Neural cell (in vitro differentiated cells): Measurements from ENCODE around the gene FOXL3. TPM values are rescaled to one million over a fixed set of nuclear protein-coding genes. Genes with fewer than 3 reads are reported as not detected.

Experiments used
- H2AFZ ChIP-seq: fragments of 200-600, 300-800 bp; sonication (generic), shearing (Covaris generic); 2 replicates; pipeline ENCODE4 v1.6.0; 2014; ENCODE audit warnings: low read depth, mild to moderate bottlenecking, antibody characterized with exemption, low read length, moderate library complexity
- H3F3A ChIP-seq: fragments of 200-600 bp; shearing (Covaris generic); 2 replicates; pipeline ENCODE4 v1.6.1; 2016; ENCODE audit warnings: mild to moderate bottlenecking, moderate library complexity, mixed read lengths, antibody characterized with exemption, low read length; ENCODE audit not compliant: insufficient read depth, poor library complexity, severe bottlenecking
- H3K27ac ChIP-seq: fragments of 200-600, 300-800 bp; sonication (generic), shearing (Covaris generic); 2 replicates; pipeline ENCODE4 v1.5.1; 2014; ENCODE audit warnings: mild to moderate bottlenecking, low read length, moderate library complexity
- H3K27me3 ChIP-seq: fragments of 300-800, 200-600 bp; sonication (generic), shearing (Covaris generic); 2 replicates; pipeline ENCODE4 v1.6.0; 2014; ENCODE audit warnings: mild to moderate bottlenecking, low read depth, low read length, moderate library complexity; ENCODE audit not compliant: insufficient read depth
- H3K36me3 ChIP-seq: fragments of 300-800, 200-600 bp; sonication (generic), shearing (Covaris generic); 2 replicates; pipeline ENCODE4 v1.5.1; 2014; ENCODE audit warnings: mild to moderate bottlenecking, antibody characterized with exemption, low read length, moderate library complexity; ENCODE audit not compliant: insufficient read depth
- H3K4me2 ChIP-seq: fragments of 300-800, 200-600 bp; sonication (generic), shearing (Covaris generic); 2 replicates; pipeline ENCODE4 v1.6.0; 2014; ENCODE audit warnings: mild to moderate bottlenecking, low read length
- H3K4me3 ChIP-seq: fragments of 300-800, 200-600 bp; sonication (generic), shearing (Covaris generic); 2 replicates; pipeline ENCODE4 v1.5.1; 2014; ENCODE audit warnings: mild to moderate bottlenecking, low read length, moderate library complexity
- H3K79me2 ChIP-seq: fragments of 200-600 bp; shearing (Covaris generic); replicated peaks from 2 replicates; pipeline ENCODE4 v1.6.0; 2014; ENCODE audit warnings: mild to moderate bottlenecking, low read length, moderate library complexity; ENCODE audit not compliant: insufficient read depth
- H3K9ac ChIP-seq: fragments of 300-800, 200-600 bp; sonication (generic), shearing (Covaris generic); 2 replicates; pipeline ENCODE4 v1.6.1; 2016; ENCODE audit warnings: mild to moderate bottlenecking, low read length, mixed read lengths
- H3K9me2 ChIP-seq: fragments of 200-600 bp; shearing (Covaris generic); 2 replicates; pipeline ENCODE4 v1.6.1; 2016; ENCODE audit warnings: mild to moderate bottlenecking, low read length, mixed read lengths; ENCODE audit not compliant: insufficient read depth
- H3K9me3 ChIP-seq: fragments of 200-600, 300-800 bp; sonication (generic), shearing (Covaris generic); 2 replicates; pipeline ENCODE4 v1.6.1; 2016; ENCODE audit warnings: mild to moderate bottlenecking, mixed run types, low read length, moderate library complexity, mixed read lengths
- H4K20me1 ChIP-seq: fragments of 200-600 bp; shearing (Covaris generic); 2 replicates; pipeline ENCODE4 v1.6.1; 2016; ENCODE audit warnings: mild to moderate bottlenecking, mixed run types; ENCODE audit not compliant: insufficient read depth
- EP300 ChIP-seq: fragments of 450-650 bp; conservative IDR thresholded peaks from 2 replicates; pipeline ENCODE4 v1.6.1; 2014; ENCODE audit warnings: antibody characterized with exemption, mild to moderate bottlenecking, moderate library complexity; ENCODE audit not compliant: poor library complexity, severe bottlenecking
- EZH2 ChIP-seq: fragments of 200-600, 300-800 bp; shearing (Covaris generic), sonication (generic); IDR thresholded peaks from 2 replicates; pipeline ENCODE4 v1.6.1; 2014; ENCODE audit warnings: antibody characterized with exemption, low read length, borderline replicate concordance, mild to moderate bottlenecking; ENCODE audit not compliant: insufficient read depth, poor library complexity, severe bottlenecking
- MXI1 ChIP-seq: fragments of 450-650 bp; conservative IDR thresholded peaks from 2 replicates; pipeline ENCODE4 v1.6.1; 2014; ENCODE audit warnings: antibody characterized with exemption, mild to moderate bottlenecking; ENCODE audit not compliant: poor library complexity, severe bottlenecking
- POLR2AphosphoS5 ChIP-seq: IDR thresholded peaks from 2 replicates; pipeline ENCODE4 v1.6.1; 2012
- RAD21 ChIP-seq: fragments of 450-650 bp; conservative IDR thresholded peaks from 2 replicates; pipeline ENCODE4 v1.6.1; 2014; ENCODE audit warnings: antibody characterized with exemption, mild to moderate bottlenecking, moderate library complexity
- SMC3 ChIP-seq: fragments of 450-650 bp; conservative IDR thresholded peaks from 2 replicates; pipeline ENCODE4 v1.6.1; 2014; ENCODE audit warnings: antibody characterized with exemption, mild to moderate bottlenecking, moderate library complexity; ENCODE audit not compliant: poor library complexity
- TAF1 ChIP-seq: IDR thresholded peaks from 2 replicates; pipeline ENCODE4 v1.6.1; 2012; ENCODE audit warnings: low read depth
- polyA plus RNA-seq: library from polyadenylated mRNA; depleted of rRNA; stranded (reverse); fragments of >200 nt; gene quantifications from 2 replicates; pipeline ENCODE4 v1.2.3, GENCODE V29; 2014
- TF ChIP-seq, protein P1 (sequence below): fragments of 450-650 bp; IDR thresholded peaks from 2 replicates; pipeline ENCODE4 v1.5.1; 2014; ENCODE audit warnings: antibody characterized with exemption, mild to moderate bottlenecking, moderate library complexity; ENCODE audit not compliant: poor library complexity, severe bottlenecking
- TF ChIP-seq, protein P2 (sequence below): IDR thresholded peaks from 2 replicates; pipeline ENCODE4 v1.6.1; 2012; ENCODE audit warnings: borderline replicate concordance

The FOXL3 gene
- polyA plus RNA-seq, 1 donor from 2014 or later = not detected

DNA sequence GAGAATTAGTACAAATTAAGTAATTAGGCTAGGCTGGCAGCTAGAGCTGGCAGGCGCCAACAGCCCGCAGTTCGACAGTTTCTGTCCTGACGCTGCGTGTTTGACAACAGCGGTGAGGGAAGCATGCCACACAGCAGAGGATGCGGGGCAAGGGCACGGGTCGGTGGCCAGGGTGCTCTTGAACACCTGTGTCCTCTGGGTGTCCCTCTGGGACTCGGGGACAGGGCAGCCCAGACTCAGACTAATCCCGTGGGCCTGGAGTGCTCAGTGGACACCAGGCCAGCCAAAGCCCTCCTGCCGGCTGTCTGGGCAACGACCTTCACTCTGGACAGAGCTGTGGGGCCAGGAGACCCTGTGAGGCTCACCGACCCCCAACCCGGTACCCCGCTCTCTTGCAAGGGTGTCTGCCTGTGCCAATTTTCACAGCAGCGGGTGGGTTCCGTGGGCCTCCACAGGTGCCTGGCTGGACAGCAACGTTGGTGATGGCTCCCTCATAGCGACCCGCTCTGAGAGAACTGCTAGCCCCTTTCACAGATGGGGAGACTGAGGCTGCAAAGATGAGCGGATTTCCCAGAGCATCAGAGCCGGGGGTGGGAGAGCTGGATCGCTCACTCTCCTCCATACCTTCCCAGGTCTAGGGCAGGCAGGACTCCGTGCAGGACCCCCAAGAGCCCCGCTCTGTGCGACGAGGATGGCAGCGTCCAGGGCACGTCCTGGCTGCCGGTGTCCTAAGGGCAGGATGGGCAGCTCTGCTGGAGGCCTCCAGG, 48.5 kb downstream of the FOXL3 start:
- no peak overlapping the region for H3K27ac ChIP-seq
- H3K9me3 ChIP-seq = no peaks in the 10 kb centered on the region
- H3K4me3 ChIP-seq = no peak overlapping the region
- H3K36me3 ChIP-seq = no peaks in the 10 kb centered on the region
- no peak overlapping the region for H2AFZ ChIP-seq
- no peaks in the 10 kb centered on the region for H3F3A ChIP-seq
- H3K9ac ChIP-seq = no peak overlapping the region
- H4K20me1 ChIP-seq = no peaks in the 10 kb centered on the region
- no peaks in the 10 kb centered on the region for H3K27me3 ChIP-seq
- H3K79me2 ChIP-seq = no peaks in the 10 kb centered on the region
- no peak for TF ChIP-seq TAF1
- no peak for TF ChIP-seq POLR2AphosphoS5
- TF ChIP-seq, protein P1, sequence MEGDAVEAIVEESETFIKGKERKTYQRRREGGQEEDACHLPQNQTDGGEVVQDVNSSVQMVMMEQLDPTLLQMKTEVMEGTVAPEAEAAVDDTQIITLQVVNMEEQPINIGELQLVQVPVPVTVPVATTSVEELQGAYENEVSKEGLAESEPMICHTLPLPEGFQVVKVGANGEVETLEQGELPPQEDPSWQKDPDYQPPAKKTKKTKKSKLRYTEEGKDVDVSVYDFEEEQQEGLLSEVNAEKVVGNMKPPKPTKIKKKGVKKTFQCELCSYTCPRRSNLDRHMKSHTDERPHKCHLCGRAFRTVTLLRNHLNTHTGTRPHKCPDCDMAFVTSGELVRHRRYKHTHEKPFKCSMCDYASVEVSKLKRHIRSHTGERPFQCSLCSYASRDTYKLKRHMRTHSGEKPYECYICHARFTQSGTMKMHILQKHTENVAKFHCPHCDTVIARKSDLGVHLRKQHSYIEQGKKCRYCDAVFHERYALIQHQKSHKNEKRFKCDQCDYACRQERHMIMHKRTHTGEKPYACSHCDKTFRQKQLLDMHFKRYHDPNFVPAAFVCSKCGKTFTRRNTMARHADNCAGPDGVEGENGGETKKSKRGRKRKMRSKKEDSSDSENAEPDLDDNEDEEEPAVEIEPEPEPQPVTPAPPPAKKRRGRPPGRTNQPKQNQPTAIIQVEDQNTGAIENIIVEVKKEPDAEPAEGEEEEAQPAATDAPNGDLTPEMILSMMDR = no peak
- no peak for TF ChIP-seq EP300
- no peak for TF ChIP-seq RAD21
- TF ChIP-seq, protein P2, sequence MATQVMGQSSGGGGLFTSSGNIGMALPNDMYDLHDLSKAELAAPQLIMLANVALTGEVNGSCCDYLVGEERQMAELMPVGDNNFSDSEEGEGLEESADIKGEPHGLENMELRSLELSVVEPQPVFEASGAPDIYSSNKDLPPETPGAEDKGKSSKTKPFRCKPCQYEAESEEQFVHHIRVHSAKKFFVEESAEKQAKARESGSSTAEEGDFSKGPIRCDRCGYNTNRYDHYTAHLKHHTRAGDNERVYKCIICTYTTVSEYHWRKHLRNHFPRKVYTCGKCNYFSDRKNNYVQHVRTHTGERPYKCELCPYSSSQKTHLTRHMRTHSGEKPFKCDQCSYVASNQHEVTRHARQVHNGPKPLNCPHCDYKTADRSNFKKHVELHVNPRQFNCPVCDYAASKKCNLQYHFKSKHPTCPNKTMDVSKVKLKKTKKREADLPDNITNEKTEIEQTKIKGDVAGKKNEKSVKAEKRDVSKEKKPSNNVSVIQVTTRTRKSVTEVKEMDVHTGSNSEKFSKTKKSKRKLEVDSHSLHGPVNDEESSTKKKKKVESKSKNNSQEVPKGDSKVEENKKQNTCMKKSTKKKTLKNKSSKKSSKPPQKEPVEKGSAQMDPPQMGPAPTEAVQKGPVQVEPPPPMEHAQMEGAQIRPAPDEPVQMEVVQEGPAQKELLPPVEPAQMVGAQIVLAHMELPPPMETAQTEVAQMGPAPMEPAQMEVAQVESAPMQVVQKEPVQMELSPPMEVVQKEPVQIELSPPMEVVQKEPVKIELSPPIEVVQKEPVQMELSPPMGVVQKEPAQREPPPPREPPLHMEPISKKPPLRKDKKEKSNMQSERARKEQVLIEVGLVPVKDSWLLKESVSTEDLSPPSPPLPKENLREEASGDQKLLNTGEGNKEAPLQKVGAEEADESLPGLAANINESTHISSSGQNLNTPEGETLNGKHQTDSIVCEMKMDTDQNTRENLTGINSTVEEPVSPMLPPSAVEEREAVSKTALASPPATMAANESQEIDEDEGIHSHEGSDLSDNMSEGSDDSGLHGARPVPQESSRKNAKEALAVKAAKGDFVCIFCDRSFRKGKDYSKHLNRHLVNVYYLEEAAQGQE = no peak
- TF ChIP-seq EZH2 = no peak
- TF ChIP-seq MXI1 = no peak
- no peak for TF ChIP-seq SMC3
- no peaks in the 10 kb centered on the region for H3K9me2 ChIP-seq
- no peak overlapping the region for H3K4me2 ChIP-seq

DNA sequence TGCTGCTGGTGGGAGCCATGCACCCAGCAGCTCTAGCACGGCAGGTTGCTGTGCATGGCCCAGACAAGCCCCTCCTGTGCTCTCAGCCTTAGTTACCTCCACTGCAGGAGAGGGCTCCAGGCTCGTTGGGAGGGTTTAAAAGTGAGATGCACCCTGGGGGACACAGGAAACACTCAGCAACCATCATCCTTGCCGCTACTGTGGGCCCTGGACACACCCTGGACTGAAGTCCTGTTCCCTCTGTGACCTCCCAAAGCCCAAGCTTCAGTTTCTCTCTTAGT, 49.0 kb downstream of the FOXL3 start:
- Histone ChIP-seq H3K9me3 (no peaks in the 10 kb centered on the region), H3K4me3 (no peak overlapping the region), H3K27ac (no peak overlapping the region), H3F3A (no peaks in the 10 kb centered on the region), H3K9me2 (no peaks in the 10 kb centered on the region), H3K9ac (no peak overlapping the region), H3K36me3 (no peaks in the 10 kb centered on the region), H4K20me1 (no peaks in the 10 kb centered on the region), H2AFZ (no peak overlapping the region), H3K27me3 (no peaks in the 10 kb centered on the region), H3K4me2 (no peak overlapping the region), H3K79me2 (no peaks in the 10 kb centered on the region)
- TF ChIP-seq MXI1 = no peak
- TF ChIP-seq RAD21 = no peak
- TF ChIP-seq TAF1 = no peak
- TF ChIP-seq, protein P1 = no peak
- no peak for TF ChIP-seq SMC3
- no peak for TF ChIP-seq EZH2
- TF ChIP-seq EP300 = no peak
- no peak for TF ChIP-seq POLR2AphosphoS5
- TF ChIP-seq, protein P2 = no peak
